Measurements from ENCODE around the gene TCHH.

The TCHH gene

DNA sequence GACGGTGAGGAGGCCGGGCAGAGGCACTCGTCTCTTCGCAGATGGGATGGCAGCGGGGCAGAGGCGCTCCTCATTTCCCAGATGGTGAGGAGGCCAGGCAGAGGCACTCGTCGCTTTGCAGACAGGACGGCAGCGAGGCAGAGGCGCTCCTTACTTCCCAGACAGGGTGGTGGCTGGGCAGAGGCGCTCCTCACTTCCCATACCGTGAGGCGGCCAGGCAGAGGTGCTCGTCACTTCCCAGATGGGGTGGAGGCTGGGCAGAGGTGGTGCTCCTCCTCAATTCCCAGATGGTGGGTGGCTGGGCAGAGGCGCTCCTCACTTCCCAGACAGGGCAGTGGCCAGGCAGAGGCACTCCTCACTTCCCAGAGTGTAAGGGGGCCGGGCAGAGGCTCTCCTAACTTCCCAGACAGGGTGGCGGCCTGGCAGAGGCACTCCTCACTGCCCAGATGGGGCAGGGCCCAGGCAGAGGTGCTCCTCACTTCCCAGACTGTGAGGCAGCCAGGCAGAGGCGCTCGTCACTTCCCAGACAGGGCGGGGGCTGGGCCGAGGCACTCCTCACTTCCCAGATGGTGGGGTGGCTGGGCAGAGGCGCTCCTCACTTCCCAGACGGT is 36.3 kb downstream of the TCHH start:
- no peak for DNase-seq
- in situ Hi-C loops (cut with HindIII; ENCODE audit: low pct_ligation_motif_present, low pct_unique_long_range_greater_than_20kb, low sequenced_read_pairs) = no loop called here

DNA sequence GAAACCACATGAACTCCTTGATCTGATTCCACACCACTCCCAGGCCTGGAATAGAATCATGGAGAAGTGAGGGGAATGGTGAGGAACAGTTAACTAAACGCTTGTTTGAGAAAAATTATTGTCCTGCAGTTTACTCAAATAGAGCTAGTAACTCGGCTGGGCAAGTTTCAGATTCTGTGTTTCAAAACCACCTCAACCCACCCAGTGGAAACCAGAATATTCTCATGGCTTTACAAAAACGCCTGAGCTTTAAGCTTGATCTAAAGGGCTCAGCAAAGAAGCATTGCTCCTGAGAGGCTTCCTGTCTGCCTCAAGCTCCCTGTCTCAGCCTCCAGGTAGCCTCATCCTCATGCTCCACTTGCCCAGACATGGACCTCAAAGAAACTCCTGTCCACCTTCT is 42.9 kb downstream of the TCHH start:
- in situ Hi-C loops (cut with HindIII; ENCODE audit: low pct_ligation_motif_present, low pct_unique_long_range_greater_than_20kb, low sequenced_read_pairs) = no loop called here

DNA sequence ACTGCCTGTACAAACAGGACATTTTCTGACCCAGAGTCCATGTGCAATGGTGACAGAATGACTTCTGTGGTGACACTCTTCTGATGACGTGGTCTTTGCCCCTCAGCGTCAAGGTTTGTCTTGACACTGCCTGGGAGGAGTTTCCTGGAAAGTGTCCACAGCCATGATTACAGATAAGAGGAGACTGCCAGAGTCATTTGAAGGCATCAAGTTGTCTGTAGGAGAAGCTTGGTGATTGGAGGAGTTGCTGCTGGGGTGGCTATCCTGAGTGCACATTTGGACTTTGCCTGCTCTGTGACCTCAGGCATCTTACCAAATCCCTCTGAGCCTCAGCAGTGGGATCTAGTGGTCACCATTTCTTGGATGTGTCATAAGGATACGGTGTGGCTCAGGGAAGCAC is 44.1 kb downstream of the TCHH start:
- in situ Hi-C loops (cut with HindIII; ENCODE audit: low pct_ligation_motif_present, low pct_unique_long_range_greater_than_20kb, low sequenced_read_pairs) = no loop called here
- no peak for DNase-seq

More for the DNA sequence above, 42.9 kb downstream of the TCHH start:
- DNase-seq = no peak

DNA sequence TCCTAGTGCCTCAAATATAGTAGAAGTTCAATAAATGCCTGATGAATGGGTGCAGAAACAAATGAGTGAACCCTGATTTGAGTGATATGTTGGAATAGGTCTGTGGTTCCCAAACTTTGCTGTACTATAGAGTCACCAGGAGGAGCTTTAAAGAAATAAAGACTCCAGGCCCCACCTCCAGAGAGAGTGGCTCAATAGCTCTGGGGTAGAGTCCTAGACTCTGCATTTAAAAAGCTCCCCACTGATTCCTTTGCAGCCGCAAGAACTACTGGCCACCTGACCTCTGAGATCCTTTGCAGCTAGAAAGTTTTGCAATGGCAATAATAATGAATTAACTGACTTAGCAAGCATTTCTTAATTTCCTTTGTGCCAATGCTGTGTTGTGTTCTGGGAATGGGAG is 47.3 kb downstream of the TCHH start:
- DNase-seq = no peak
- in situ Hi-C loops (cut with HindIII; ENCODE audit: low pct_ligation_motif_present, low pct_unique_long_range_greater_than_20kb, low sequenced_read_pairs) = no loop called here

DNA sequence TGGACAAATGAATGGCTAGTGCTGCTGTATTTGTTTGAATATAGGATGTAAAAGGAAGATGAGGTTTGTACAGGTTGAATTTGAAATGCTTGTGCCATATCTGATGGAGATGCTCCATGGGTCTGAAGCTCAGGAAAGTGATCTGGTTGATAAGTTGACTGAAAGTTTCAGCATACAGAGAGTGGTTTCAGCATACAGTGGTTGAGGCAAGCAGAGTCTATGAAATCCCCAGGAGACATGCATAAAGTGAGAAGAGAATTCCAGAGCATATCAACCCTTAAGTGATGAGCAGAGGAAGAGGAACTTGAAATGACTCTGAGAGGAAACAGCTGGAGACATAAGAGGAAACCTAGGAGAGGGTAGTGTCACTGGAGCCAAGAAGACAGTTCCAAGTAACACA is 48.1 kb downstream of the TCHH start:
- in situ Hi-C loops (cut with HindIII; ENCODE audit: low pct_ligation_motif_present, low pct_unique_long_range_greater_than_20kb, low sequenced_read_pairs) = no loop called here
- DNase-seq = no peak

DNA sequence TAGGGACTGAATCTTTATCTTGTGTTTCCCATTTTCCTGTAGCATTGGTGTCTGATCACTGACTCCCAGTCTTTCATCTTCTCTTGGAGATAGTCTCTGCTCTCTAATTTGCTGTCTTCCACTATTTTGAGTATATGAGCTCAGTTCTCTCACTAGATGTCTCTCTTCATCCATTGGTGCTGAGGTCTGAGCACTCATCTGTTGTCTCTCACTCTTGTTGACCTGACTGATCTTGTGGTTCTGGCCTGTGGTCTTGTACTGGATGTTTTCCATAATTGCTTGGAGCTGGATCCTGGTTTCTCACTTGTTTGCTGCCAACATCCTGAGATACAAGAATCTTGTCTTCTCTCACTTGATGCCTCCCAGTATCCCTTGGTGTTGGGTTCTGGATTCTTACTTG is 53.3 kb downstream of the TCHH start:
- in situ Hi-C loops (cut with HindIII; ENCODE audit: low pct_ligation_motif_present, low pct_unique_long_range_greater_than_20kb, low sequenced_read_pairs) = no loop called here

More for the DNA sequence above, 53.3 kb downstream of the TCHH start:
- no peak for DNase-seq
